Gastrocnemius medialis (tissue), 4 donors: Measurements from ENCODE around the gene DISP3. TPM values are rescaled to one million over a fixed set of nuclear protein-coding genes. Genes with fewer than 3 reads are reported as not detected.

Experiments
- ATAC-seq, 2 donors: fragments of 150-250 bp; one replicate each; pipeline ENCODE4 v1.9.1; 2016
- DNase-seq, 2 donors: peaks; one replicate each; pipeline ENCODE4 v3.0.0-alpha.2; 2019
- H3K27ac ChIP-seq, 4 donors: fragments of 200-600 bp; sonication (generic); 1 replicate in 1 of 4; 2 replicates in 3 of 4; pipeline ENCODE4 v1.5.1; 2016 to 2018; ENCODE audit warnings: mild to moderate bottlenecking in 2 of 4, moderate library complexity in 1 of 4
- H3K27me3 ChIP-seq, 3 donors: fragments of 200-600 bp; sonication (generic) in 2 of 3; 1 replicate in 1 of 3; 2 replicates in 2 of 3; pipeline versions ENCODE4 v1.5.1 to v1.6.0; 2016 to 2019; ENCODE audit warnings: mild to moderate bottlenecking in 1 of 3, moderate library complexity in 1 of 3
- H3K36me3 ChIP-seq, 2 donors: fragments of 200-600 bp; sonication (generic) in 1 of 2; one replicate each; pipeline ENCODE4 v1.5.1; 2017 to 2018
- H3K4me1 ChIP-seq, 2 donors: fragments of 200-600 bp; sonication (generic) in 1 of 2; one replicate each; pipeline ENCODE4 v1.5.1; 2016 to 2017; ENCODE audit warnings: mild to moderate bottlenecking in 2 of 2
- H3K4me3 ChIP-seq, 4 donors: fragments of 200-600 bp; sonication (generic) in 3 of 4; 1 replicate in 1 of 4; 2 replicates in 3 of 4; pipeline ENCODE4 v1.5.1; 2016 to 2019; ENCODE audit warnings: mild to moderate bottlenecking in 2 of 4
- H3K9me3 ChIP-seq, 3 donors: fragments of 200-600 bp; sonication (generic) in 2 of 3; 1 replicate in 1 of 3; 2 replicates in 2 of 3; pipeline ENCODE4 v1.5.1; 2016 to 2019
- POLR2A ChIP-seq, 2 donors: fragments of 450-650 bp; IDR thresholded peaks; one replicate each; pipeline ENCODE4 v1.6.1; 2017; ENCODE audit warnings: antibody characterized with exemption in 2 of 2, mild to moderate bottlenecking in 2 of 2, moderate library complexity in 2 of 2
- in situ Hi-C, 4 donors: fragments of 200-750 bp; cut with MboI; loops; one replicate each; pipeline versions ENCODE4 v1.15.0 to v1.8.0; 2017; ENCODE audit warnings: low sequenced_read_pairs in 4 of 4
- intact Hi-C: fragments of 100-400 bp; cut with DNase I; formaldehyde crosslinking; loops from one replicate; pipeline ENCODE4 v1.15.1; 2023; ENCODE audit warnings: low total_unique reads
- total RNA-seq, 4 donors: library from RNA; depleted of rRNA; stranded (reverse); fragments of >200 nt; gene quantifications; one replicate each; pipeline versions ENCODE4 v1.1.0 to v1.2.3, GENCODE V29; 2016
- TF ChIP-seq, protein P1 (sequence below), 5 experiments: fragments of 450-650 bp in 3 of 5; fragments of 200-600 bp in 2 of 5; sonication (generic) in 2 of 5; IDR thresholded peaks in 4 of 5; conservative IDR thresholded peaks in 1 of 5; 1 replicate in 4 of 5; 2 replicates in 1 of 5; pipeline ENCODE4 v1.5.1; 2016 to 2019; ENCODE audit warnings: antibody characterized with exemption in 5 of 5, mild to moderate bottlenecking in 3 of 5, moderate library complexity in 3 of 5

DISP3 gene
- total RNA-seq, 4 donors from 2014 or later = not detected

DNA sequence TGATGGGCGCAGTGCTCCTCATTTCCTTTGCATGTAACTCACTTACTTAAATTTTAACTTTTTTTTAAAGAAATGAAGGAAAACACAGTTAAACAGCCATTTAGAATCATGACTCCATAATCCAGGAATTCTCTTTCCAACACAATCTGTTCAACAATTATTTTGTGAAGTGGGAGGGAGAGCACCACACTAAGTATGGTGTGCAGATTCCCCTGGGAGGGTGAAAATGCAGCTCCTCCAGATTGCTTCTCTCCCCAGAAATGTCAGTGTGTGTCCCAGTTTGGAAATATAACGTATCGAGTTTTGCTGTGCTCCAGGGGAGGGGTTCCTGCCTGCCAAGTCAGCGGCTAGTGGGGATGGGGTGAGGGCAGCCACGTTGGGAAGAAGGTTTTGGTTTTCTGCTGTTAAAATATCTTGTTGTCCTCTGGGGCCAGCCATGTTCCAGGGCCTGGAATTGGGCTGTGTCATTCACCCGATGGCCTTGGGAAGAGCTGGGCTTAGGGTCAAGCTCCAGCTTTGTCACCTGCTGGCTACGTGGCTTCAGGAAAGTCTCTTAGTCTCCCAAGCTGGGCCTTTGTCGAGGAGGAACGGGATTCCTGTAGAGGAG, 17.3 kb upstream of the DISP3 start:
- intact Hi-C loops (no loop called here), in situ Hi-C loops (no loop called here)
- no peak for ATAC-seq
- H3K4me1 ChIP-seq = no peaks in the 10 kb centered on the region
- TF ChIP-seq, protein P1, sequence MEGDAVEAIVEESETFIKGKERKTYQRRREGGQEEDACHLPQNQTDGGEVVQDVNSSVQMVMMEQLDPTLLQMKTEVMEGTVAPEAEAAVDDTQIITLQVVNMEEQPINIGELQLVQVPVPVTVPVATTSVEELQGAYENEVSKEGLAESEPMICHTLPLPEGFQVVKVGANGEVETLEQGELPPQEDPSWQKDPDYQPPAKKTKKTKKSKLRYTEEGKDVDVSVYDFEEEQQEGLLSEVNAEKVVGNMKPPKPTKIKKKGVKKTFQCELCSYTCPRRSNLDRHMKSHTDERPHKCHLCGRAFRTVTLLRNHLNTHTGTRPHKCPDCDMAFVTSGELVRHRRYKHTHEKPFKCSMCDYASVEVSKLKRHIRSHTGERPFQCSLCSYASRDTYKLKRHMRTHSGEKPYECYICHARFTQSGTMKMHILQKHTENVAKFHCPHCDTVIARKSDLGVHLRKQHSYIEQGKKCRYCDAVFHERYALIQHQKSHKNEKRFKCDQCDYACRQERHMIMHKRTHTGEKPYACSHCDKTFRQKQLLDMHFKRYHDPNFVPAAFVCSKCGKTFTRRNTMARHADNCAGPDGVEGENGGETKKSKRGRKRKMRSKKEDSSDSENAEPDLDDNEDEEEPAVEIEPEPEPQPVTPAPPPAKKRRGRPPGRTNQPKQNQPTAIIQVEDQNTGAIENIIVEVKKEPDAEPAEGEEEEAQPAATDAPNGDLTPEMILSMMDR (IDR thresholded peaks at IDR 0.05 in 4 of 5, conservative IDR thresholded peaks at IDR 0.05 in 1 of 5) = no peak
- no peak for TF ChIP-seq POLR2A (IDR thresholded peaks at IDR 0.05)
- no peak overlapping the region for H3K4me3 ChIP-seq
- no peak overlapping the region for H3K27ac ChIP-seq
- H3K9me3 ChIP-seq = no peaks in the 10 kb centered on the region
- DNase-seq = no peak
- no peaks in the 10 kb centered on the region for H3K36me3 ChIP-seq
- peaks cover 33 to 52% (median 33%) of the 10 kb centered on the region in 3 donors for H3K27me3 ChIP-seq

DNA sequence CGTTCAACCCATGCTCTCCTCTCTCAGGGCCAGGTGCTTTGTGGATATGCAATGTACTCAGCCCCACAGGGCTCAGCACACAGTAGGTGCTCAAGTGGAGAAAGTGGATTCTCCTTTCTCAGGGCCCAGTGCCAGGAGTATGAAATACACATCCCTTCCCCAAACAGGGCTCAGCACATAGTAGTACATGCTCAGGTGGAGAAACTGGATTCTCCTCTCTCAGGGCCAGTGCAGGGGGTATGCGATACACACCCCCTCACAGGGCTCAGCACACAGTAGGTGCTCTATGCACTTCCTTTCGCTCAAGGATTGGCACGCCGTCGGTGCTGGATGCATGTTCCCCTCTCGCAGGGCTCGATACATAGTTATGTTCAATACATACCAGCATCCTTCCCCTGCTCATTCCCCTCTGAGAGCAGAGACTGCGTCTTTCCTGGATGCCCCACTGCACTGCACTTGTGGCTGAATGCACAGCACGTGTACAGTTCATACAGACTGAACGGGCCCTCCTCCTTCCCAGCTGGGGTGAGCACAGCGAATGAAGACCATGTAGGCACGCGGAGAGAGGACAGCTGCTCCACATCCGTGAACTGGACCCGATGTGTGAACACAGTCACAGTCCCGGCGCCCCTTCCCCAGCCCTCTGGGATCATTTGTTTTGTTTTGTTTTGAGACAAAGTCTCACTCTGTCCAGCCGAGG, 16.6 kb upstream of the DISP3 start:
- intact Hi-C loops (no loop called here), in situ Hi-C loops (no loop called here)
- DNase-seq (no peak), ATAC-seq (no peak)
- no peak overlapping the region for H3K4me3 ChIP-seq
- no peak overlapping the region for H3K27ac ChIP-seq
- peaks cover 32 to 49% (median 33%) of the 10 kb centered on the region in 3 donors for H3K27me3 ChIP-seq
- H3K36me3 ChIP-seq = no peaks in the 10 kb centered on the region
- no peaks in the 10 kb centered on the region for H3K4me1 ChIP-seq
- H3K9me3 ChIP-seq = no peaks in the 10 kb centered on the region
- TF ChIP-seq POLR2A (IDR thresholded peaks at IDR 0.05) = no peak
- TF ChIP-seq, protein P1 (IDR thresholded peaks at IDR 0.05 in 4 of 5, conservative IDR thresholded peaks at IDR 0.05 in 1 of 5) = no peak

DNA sequence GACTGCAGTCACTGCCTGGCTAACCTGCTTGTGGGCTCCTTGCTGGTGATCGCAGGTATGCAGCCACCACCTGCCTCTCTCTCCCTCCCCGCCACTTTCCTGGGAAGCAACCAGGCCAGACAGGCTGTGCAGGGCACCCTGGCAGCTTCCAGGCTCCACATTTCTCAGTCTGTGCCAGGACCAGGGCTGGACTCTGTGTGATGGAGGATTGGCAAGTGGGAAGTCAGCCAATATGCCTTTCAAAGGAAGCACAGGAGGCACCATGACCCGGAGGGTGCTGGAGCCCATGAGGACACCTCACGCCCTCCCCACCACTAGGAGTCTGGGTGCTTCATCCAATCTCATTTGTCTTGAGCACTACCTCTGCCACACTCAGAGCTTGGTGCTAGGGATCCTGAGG, 15.8 kb upstream of the DISP3 start:
- peaks cover 32 to 43% (median 33%) of the 10 kb centered on the region in 3 donors for H3K27me3 ChIP-seq
- no peak overlapping the region for H3K27ac ChIP-seq
- H3K9me3 ChIP-seq = no peaks in the 10 kb centered on the region
- DNase-seq (no peak), ATAC-seq (no peak)
- no peaks in the 10 kb centered on the region for H3K4me1 ChIP-seq
- H3K4me3 ChIP-seq = no peak overlapping the region
- TF ChIP-seq POLR2A (IDR thresholded peaks at IDR 0.05) = no peak
- TF ChIP-seq, protein P1 (IDR thresholded peaks at IDR 0.05 in 4 of 5, conservative IDR thresholded peaks at IDR 0.05 in 1 of 5) = no peak
- intact Hi-C loops (no loop called here), in situ Hi-C loops (no loop called here)
- H3K36me3 ChIP-seq = no peaks in the 10 kb centered on the region

DNA sequence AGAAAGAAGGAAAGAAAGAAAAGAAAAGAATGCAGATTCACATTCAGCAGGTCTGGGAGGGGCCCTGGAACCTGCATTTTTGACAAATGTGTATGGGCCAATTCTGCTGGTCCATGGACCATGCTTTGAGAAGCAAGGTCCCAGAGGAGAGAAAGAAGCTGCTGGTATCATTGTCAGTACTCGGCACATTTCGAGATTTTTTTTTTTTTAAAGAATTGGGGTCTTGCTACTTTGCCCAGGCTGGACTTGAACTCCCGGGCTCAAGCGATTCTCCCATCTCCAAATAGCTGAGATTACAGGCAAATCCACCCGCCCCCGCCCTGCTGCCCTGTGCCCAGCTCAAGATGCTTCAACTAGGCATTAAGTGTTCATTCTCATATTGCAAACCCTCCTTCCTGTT, 13.6 kb upstream of the DISP3 start:
- Histone ChIP-seq H3K36me3 (no peaks in the 10 kb centered on the region), H3K9me3 (no peaks in the 10 kb centered on the region), H3K27me3 (peaks cover 29 to 32% (median 32%) of the 10 kb centered on the region in 3 donors), H3K4me3 (no peak overlapping the region), H3K27ac (no peak overlapping the region), H3K4me1 (no peaks in the 10 kb centered on the region)
- TF ChIP-seq POLR2A (IDR thresholded peaks at IDR 0.05) = no peak
- TF ChIP-seq, protein P1 (IDR thresholded peaks at IDR 0.05 in 4 of 5, conservative IDR thresholded peaks at IDR 0.05 in 1 of 5) = no peak
- ATAC-seq (no peak), DNase-seq (no peak)
- intact Hi-C loops (no loop called here), in situ Hi-C loops (no loop called here)
